Right lobe of liver (tissue), 6 donors: ENCODE results near the gene WDPCP. TPM values are rescaled to one million over a fixed set of nuclear protein-coding genes. Genes with fewer than 3 reads are reported as not detected.

Experiments
- ATAC-seq, 4 donors: fragments of 200-7000 bp; cut with Tn5 transposase; one replicate each; pipeline ENCODE4 v1.9.1; 2020; ENCODE audit warnings: mild to moderate bottlenecking in 4 of 4, moderate library complexity in 4 of 4
- DNase-seq, 3 donors: peaks; one replicate each; pipeline ENCODE4 v3.0.0-alpha.2; 2020
- H3K27ac ChIP-seq, 3 donors: fragments of 200-600 bp; one replicate each; pipeline ENCODE4 v1.8.0; 2022
- H3K27me3 ChIP-seq, 2 donors: fragments of 200-600 bp; one replicate each; pipeline ENCODE4 v1.8.0; 2022
- H3K36me3 ChIP-seq, 4 donors: fragments of 200-600 bp; sonication (generic) in 1 of 4; one replicate each; pipeline versions ENCODE4 v1.5.1 to v1.8.0; 2017 to 2022; ENCODE audit warnings: control low read depth in 1 of 4
- H3K4me1 ChIP-seq, 4 donors: fragments of 200-600 bp; sonication (generic) in 1 of 4; one replicate each; pipeline versions ENCODE4 v1.5.1 to v1.8.0; 2017 to 2022; ENCODE audit warnings: control low read depth in 1 of 4
- H3K4me3 ChIP-seq, 3 donors: fragments of 200-600 bp; one replicate each; pipeline ENCODE4 v1.8.0; 2022
- H3K9me3 ChIP-seq, 4 donors: fragments of 200-600 bp; sonication (generic) in 1 of 4; one replicate each; pipeline versions ENCODE4 v1.5.1 to v1.8.0; 2017 to 2022; ENCODE audit warnings: control low read depth in 1 of 4
- CTCF ChIP-seq, 4 donors: fragments of 200-600 bp in 3 of 4; fragments of 450-650 bp in 1 of 4; IDR thresholded peaks; one replicate each; pipeline versions ENCODE4 v1.5.1 to v1.8.0; 2016 to 2022; ENCODE audit warnings: antibody characterized with exemption in 4 of 4, mild to moderate bottlenecking in 2 of 4
- POLR2A ChIP-seq: fragments of 450-650 bp; IDR thresholded peaks from one replicate; pipeline ENCODE4 v1.6.1; 2017; ENCODE audit warnings: antibody characterized with exemption, mild to moderate bottlenecking
- WGBS: methylation state at CpG from one replicate; pipeline ENCODE4 v1.1.6; 2018; ENCODE audit warnings: low coverage, low lambda C conversion rate; ENCODE audit not compliant: insufficient coverage; ENCODE audit errors: missing lambda C conversion rate; 5-methylcytosine and 5-hydroxymethylcytosine counted together
- intact Hi-C, 2 donors: fragments of 100-400 bp; cut with DNase I; formaldehyde crosslinking; loops; one replicate each; pipeline versions ENCODE4 v1.11.2 to v1.14.1; 2022
- total RNA-seq, 6 experiments: library from RNA; depleted of rRNA in 2 of 6; stranded (reverse); fragments of >200 nt in 2 of 6; fragmentation: NEBNext Ultra II Directional in 3 of 6; extraction: Animal tissue kit (Norgen Biotek cat#: 25700) in 3 of 6; gene quantifications; one replicate each; pipeline versions ENCODE4 v1.1.0 to v1.2.4, GENCODE V29; 2016 to 2023
- donor health status: DM: no; HTN: yes; CAD: no.
- donor health status: DM: no; HTN: no; CAD: no.
- donor health status: DM: no; HTN: no; CAD: no.
- donor health status: DM: no; HTN: yes; CAD: no.
- donor health status: DM: no; HTN: yes; CAD: no.

WDPCP gene
- total RNA-seq, 6 experiments from 2014 or later = 2.7 to 4.4 (median 3.0) TPM

GRCh38 chr2:63121055-63121834 lies 467.0 kb downstream of the WDPCP start:
- Histone ChIP-seq H3K4me1 (no peaks in the 10 kb centered on the region), H3K9me3 (no peaks in the 10 kb centered on the region), H3K27me3 (no peaks in the 10 kb centered on the region), H3K36me3 (no peaks in the 10 kb centered on the region), H3K4me3 (no peak overlapping the region), H3K27ac (no peak overlapping the region)
- 90% methylated on average over 5 of the region's 5 CpGs for WGBS
- ATAC-seq = no peak
- intact Hi-C loops = no loop called here
- no peak for DNase-seq
- TF ChIP-seq CTCF (IDR thresholded peaks at IDR 0.05) = no peak
- TF ChIP-seq POLR2A = no peak

GRCh38 chr2:63118821-63119220 lies 469.5 kb downstream of the WDPCP start:
- Histone ChIP-seq H3K27me3 (no peaks in the 10 kb centered on the region), H3K36me3 (no peaks in the 10 kb centered on the region), H3K27ac (no peak overlapping the region), H3K4me1 (no peaks in the 10 kb centered on the region), H3K9me3 (no peaks in the 10 kb centered on the region), H3K4me3 (no peak overlapping the region)
- TF ChIP-seq CTCF (IDR thresholded peaks at IDR 0.05) (no peak), POLR2A (no peak)
- intact Hi-C loops = no loop called here
- no peak for DNase-seq
- ATAC-seq = no peak
- WGBS = 100% methylated on average over 2 of the region's 2 CpGs

GRCh38 chr2:63104482-63104881 lies 483.8 kb downstream of the WDPCP start:
- no peak overlapping the region for H3K4me3 ChIP-seq
- 100% methylated on average over 1 of the region's 1 CpG for WGBS
- no peaks in the 10 kb centered on the region for H3K27me3 ChIP-seq
- intact Hi-C loops = no loop called here
- H3K27ac ChIP-seq = no peak overlapping the region
- TF ChIP-seq POLR2A = no peak
- no peak for TF ChIP-seq CTCF (IDR thresholded peaks at IDR 0.05)
- ATAC-seq = no peak
- H3K9me3 ChIP-seq = peaks cover 0 to 7% (median 0%) of the 10 kb centered on the region in 4 donors
- no peaks in the 10 kb centered on the region for H3K36me3 ChIP-seq
- DNase-seq = no peak
- no peaks in the 10 kb centered on the region for H3K4me1 ChIP-seq

- intact Hi-C loops = no loop called here
- TF ChIP-seq CTCF (IDR thresholded peaks at IDR 0.05) (no peak), POLR2A (no peak)
- no peaks in the 10 kb centered on the region for H3K4me1 ChIP-seq
- peaks cover 0 to 7% (median 0%) of the 10 kb centered on the region in 4 donors for H3K9me3 ChIP-seq
- no peak overlapping the region for H3K27ac ChIP-seq
- H3K4me3 ChIP-seq = no peak overlapping the region
- H3K27me3 ChIP-seq = no peaks in the 10 kb centered on the region
- ATAC-seq = no peak
- H3K36me3 ChIP-seq = no peaks in the 10 kb centered on the region
- no peak for DNase-seq
- 68% methylated on average over 2 of the region's 2 CpGs for WGBS
Measured at GRCh38 chr2:63101954-63102353, 486.3 kb downstream of the WDPCP start.
